ENCODE data around the gene TENT4B. TPM values are rescaled to one million over a fixed set of nuclear protein-coding genes. Genes with fewer than 3 reads are reported as not detected.
"Not testable (repeated sequence)": the region's sequence is repeated elsewhere in the genome, so short reads cannot be mapped to it uniquely, and the experiment has no call there.

TENT4B gene
- total RNA-seq, result 5.7 TPM

DNA sequence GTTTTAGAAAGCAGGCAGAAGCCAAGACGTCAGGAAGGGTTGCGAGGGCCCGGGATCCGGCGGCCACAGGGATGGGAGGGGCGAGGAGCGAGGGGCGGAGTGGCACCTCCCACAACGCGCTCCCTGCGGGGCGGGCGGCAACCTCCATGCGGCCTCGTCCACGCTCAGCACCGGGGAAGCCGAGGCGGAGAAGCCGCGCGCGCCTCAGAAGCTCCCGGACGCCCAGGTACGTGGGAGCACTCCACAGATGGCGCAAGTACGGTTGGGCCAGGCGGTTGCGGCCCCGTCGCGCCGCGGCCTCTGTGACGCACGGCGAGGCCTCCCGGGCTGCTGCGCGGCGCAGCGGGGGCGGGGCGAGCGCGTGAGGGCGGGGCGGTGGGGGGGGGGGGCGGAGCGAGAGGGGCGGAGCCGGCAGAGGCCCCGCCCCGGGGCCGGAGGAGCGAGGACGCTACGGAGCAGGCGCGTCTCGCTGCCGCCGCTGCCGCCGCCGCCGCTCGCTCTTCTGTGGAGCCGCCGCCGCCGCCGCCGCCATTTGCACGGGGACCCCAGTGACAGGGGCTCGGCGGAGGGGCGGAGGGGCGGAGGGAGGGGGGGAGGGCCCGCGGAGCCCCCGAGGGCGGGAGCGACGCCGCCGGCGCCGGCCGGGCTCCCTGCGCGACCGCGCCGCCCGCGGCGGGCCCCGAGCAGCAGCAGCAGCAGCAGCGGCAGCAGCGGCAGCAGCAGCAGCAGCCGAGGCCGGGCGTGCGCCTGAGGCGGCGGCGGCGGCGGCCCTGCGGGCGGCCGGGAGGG, at the start of gene TENT4B:
Gene TENT4B (plus strand): TSS at position 500 of the 789 bp plus-strand sequence. CDS start 316 bp downstream, outside the sequence.
- Histone ChIP-seq H3K4me3 (ENCODE audit: low read length in 3 of 3) (peak within 1 kb of the TSS; percentile 90 to 92 (median 91)), H3K27ac (ENCODE audit: low read depth, low read length) (peak within 1 kb of the TSS; percentile 84), H3K27me3 (ENCODE audit: control insufficient read depth in 3 of 3, insufficient read depth in 3 of 3, low read length in 3 of 3) (no peaks in the 10 kb centered on the region), H3K36me3 (ENCODE audit: control insufficient read depth in 3 of 3, insufficient read depth in 3 of 3, low read length in 3 of 3) (no peaks in the 10 kb centered on the region), H3K4me1 (ENCODE audit: control insufficient read depth in 3 of 3, insufficient read depth in 3 of 3, low read length in 3 of 3) (peaks cover 17 to 21% (median 20%) of the 10 kb centered on the region in 3 donors), H3K9ac (ENCODE audit: low read depth in 1 of 3, low read length in 3 of 3) (peak within 1 kb of the TSS; percentile 85 to 93 (median 88)), H3K9me3 (ENCODE audit: control insufficient read depth in 3 of 3, low read length in 3 of 3) (no peaks in the 10 kb centered on the region)

DNA sequence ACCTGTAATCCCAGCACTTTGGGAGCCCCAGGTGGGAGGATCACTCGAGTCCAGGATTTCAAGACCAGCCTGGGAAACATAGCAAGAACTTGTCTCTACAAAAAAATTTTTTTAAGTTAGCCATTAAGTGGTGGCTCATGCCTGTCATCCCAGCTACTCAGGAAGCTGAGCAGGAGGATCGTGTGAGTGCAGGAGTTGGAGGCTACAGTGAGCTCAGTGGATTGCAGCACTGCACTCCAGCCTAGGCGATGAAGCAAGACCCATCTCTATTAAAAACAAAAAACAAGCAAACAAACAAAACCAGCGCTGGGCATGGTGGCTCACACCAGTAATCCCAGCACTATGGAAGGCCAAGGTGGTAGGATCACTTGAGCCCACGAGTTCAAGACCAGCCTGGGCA, 49.3 kb upstream of the TENT4B start:
- Histone ChIP-seq H3K36me3 (ENCODE audit: control insufficient read depth in 3 of 3, insufficient read depth in 3 of 3, low read length in 3 of 3) (peaks cover 28 to 48% (median 46%) of the 10 kb centered on the region in 3 donors), H3K4me1 (ENCODE audit: control insufficient read depth in 3 of 3, insufficient read depth in 3 of 3, low read length in 3 of 3) (no peaks in the 10 kb centered on the region), H3K9ac (ENCODE audit: low read depth in 1 of 3, low read length in 3 of 3) (no peak overlapping the region), H3K27me3 (ENCODE audit: control insufficient read depth in 3 of 3, insufficient read depth in 3 of 3, low read length in 3 of 3) (no peaks in the 10 kb centered on the region), H3K4me3 (ENCODE audit: low read length in 3 of 3) (no peak overlapping the region), H3K9me3 (ENCODE audit: control insufficient read depth in 3 of 3, low read length in 3 of 3) (no peaks in the 10 kb centered on the region), H3K27ac (ENCODE audit: low read depth, low read length) (no peak overlapping the region)

DNA sequence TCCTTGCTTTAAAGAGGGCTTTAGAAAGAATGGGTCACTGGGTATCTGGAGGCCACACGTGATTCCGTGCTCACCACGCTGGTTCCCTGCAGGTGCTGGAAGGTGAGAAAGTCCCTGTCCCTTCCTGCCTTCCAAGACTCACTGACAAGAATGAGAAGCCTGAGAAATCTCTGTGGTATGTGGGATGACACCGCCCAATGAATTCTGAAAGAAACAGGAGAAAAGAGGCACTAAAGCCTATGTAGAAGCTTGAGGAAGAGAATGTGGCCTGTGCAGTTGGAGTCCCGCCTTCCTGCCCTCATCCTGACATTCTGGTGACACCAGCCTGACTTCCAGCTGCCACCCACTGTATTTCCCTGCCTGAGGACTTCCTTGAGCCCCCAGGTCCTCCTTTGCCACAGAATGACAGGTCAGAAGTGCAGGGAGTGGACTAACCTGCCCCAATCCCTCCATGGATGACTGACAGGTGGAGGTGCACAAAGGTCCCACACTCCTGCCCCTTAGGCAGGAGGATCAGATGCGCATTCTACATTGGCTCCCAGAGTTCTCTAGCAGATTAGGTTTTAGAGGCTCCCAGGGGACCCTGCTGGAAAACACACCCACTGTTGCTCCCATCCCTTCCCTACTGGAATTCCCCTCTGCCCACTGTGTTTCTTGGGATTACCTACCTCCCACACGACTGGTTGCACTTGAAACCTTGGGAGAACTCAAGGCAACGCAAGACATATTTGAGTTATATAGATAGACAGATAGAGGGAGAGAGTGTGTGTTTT, 38.6 kb upstream of the TENT4B start:
- Histone ChIP-seq H3K9ac (ENCODE audit: low read depth in 1 of 3, low read length in 3 of 3) (no peak overlapping the region), H3K9me3 (ENCODE audit: control insufficient read depth in 3 of 3, low read length in 3 of 3) (no peaks in the 10 kb centered on the region), H3K27ac (ENCODE audit: low read depth, low read length) (no peak overlapping the region), H3K4me1 (ENCODE audit: control insufficient read depth in 3 of 3, insufficient read depth in 3 of 3, low read length in 3 of 3) (no peaks in the 10 kb centered on the region), H3K27me3 (ENCODE audit: control insufficient read depth in 3 of 3, insufficient read depth in 3 of 3, low read length in 3 of 3) (no peaks in the 10 kb centered on the region), H3K36me3 (ENCODE audit: control insufficient read depth in 3 of 3, insufficient read depth in 3 of 3, low read length in 3 of 3) (no peaks in the 10 kb centered on the region), H3K4me3 (ENCODE audit: low read length in 3 of 3) (no peak overlapping the region)

DNA sequence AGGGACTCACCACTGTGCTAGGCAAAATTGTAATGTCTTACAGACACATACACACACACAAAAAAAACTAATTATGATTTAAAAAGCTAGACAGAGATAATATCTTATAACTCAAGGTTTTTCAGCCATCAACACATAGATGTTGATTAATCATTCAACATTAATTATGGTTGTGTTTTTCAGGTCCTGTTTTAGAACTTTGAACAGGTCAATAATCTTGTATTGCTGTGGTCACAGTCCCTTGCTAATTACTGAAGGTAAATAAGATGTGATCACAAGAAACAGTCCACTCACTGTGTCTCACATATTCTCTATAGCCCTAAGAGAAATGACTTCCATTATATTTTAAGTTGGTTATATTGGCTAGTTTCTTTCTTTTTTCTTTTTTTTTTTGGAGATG, 32.4 kb upstream of the TENT4B start:
- no peaks in the 10 kb centered on the region for H3K9me3 ChIP-seq (ENCODE audit: control insufficient read depth in 3 of 3, low read length in 3 of 3)
- H3K4me3 ChIP-seq (ENCODE audit: low read length in 3 of 3), result no peak overlapping the region
- no peaks in the 10 kb centered on the region for H3K36me3 ChIP-seq (ENCODE audit: control insufficient read depth in 3 of 3, insufficient read depth in 3 of 3, low read length in 3 of 3)
- H3K27ac ChIP-seq (ENCODE audit: low read depth, low read length), result no peak overlapping the region
- no peak overlapping the region for H3K9ac ChIP-seq (ENCODE audit: low read depth in 1 of 3, low read length in 3 of 3)
- no peaks in the 10 kb centered on the region for H3K27me3 ChIP-seq (ENCODE audit: control insufficient read depth in 3 of 3, insufficient read depth in 3 of 3, low read length in 3 of 3)
- no peaks in the 10 kb centered on the region for H3K4me1 ChIP-seq (ENCODE audit: control insufficient read depth in 3 of 3, insufficient read depth in 3 of 3, low read length in 3 of 3)

DNA sequence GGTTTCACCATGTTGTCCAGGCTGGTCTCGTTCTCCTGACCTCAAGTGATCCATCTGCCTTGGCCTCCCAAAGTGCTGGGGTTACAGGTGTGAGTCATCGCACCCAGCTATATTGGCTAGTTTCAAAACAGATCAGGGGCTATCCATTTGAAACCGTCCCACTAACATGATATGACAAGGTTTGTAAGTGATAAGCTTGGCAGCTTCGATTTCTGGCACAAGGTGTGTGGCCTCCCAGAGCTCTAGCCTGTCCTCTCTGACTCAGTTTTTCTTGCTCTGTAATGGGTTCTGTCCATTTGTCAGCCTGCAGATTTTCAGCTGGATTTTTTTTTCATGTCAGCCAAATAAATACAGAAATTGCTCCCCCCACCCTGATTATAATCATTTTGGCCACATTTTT, 31.8 kb upstream of the TENT4B start:
- H3K36me3 ChIP-seq (ENCODE audit: control insufficient read depth in 3 of 3, insufficient read depth in 3 of 3, low read length in 3 of 3), result no peaks in the 10 kb centered on the region
- no peak overlapping the region for H3K27ac ChIP-seq (ENCODE audit: low read depth, low read length)
- no peaks in the 10 kb centered on the region for H3K27me3 ChIP-seq (ENCODE audit: control insufficient read depth in 3 of 3, insufficient read depth in 3 of 3, low read length in 3 of 3)
- no peak overlapping the region for H3K9ac ChIP-seq (ENCODE audit: low read depth in 1 of 3, low read length in 3 of 3)
- no peaks in the 10 kb centered on the region for H3K4me1 ChIP-seq (ENCODE audit: control insufficient read depth in 3 of 3, insufficient read depth in 3 of 3, low read length in 3 of 3)
- no peak overlapping the region for H3K4me3 ChIP-seq (ENCODE audit: low read length in 3 of 3)
- no peaks in the 10 kb centered on the region for H3K9me3 ChIP-seq (ENCODE audit: control insufficient read depth in 3 of 3, low read length in 3 of 3)

DNA sequence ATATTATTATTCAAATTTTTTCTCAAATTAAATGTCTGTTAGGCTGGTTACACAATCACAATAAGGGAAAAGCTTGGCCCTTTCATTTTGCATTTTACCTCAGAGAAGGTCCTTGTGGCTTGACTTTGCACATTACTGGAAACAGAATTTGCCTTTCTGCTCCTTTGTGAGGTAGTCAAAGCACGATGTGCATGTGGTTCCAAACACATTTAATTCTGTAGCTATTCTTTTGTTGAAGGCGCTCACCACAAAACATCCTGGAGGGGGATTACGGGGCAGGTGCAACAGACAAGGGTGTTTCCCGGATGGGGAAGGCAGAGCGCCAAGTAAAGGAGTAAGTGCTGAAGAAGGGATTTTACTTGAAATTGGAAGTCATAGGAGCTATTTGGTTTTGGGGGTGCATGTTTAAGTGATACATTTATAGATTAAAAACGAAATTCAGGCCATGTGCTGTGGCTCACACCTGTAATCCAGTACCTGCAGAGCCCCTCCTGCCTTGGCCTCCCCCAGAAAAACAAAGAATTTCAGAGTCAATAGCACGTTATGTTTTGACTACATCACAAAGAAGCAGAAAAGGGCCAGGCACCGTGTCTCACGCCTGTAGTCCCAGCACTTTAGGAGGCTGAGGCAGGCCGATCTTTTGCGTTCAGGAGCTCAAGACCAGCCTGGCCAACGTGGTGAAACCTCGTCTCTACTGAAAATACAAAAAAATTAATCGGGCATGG, 31.2 kb upstream of the TENT4B start:
- H3K27ac ChIP-seq (ENCODE audit: low read depth, low read length), result no peak overlapping the region
- no peaks in the 10 kb centered on the region for H3K36me3 ChIP-seq (ENCODE audit: control insufficient read depth in 3 of 3, insufficient read depth in 3 of 3, low read length in 3 of 3)
- no peaks in the 10 kb centered on the region for H3K9me3 ChIP-seq (ENCODE audit: control insufficient read depth in 3 of 3, low read length in 3 of 3)
- no peaks in the 10 kb centered on the region for H3K4me1 ChIP-seq (ENCODE audit: control insufficient read depth in 3 of 3, insufficient read depth in 3 of 3, low read length in 3 of 3)
- H3K27me3 ChIP-seq (ENCODE audit: control insufficient read depth in 3 of 3, insufficient read depth in 3 of 3, low read length in 3 of 3), result no peaks in the 10 kb centered on the region
- H3K4me3 ChIP-seq (ENCODE audit: low read length in 3 of 3), result no peak overlapping the region
- no peak overlapping the region for H3K9ac ChIP-seq (ENCODE audit: low read depth in 1 of 3, low read length in 3 of 3)

DNA sequence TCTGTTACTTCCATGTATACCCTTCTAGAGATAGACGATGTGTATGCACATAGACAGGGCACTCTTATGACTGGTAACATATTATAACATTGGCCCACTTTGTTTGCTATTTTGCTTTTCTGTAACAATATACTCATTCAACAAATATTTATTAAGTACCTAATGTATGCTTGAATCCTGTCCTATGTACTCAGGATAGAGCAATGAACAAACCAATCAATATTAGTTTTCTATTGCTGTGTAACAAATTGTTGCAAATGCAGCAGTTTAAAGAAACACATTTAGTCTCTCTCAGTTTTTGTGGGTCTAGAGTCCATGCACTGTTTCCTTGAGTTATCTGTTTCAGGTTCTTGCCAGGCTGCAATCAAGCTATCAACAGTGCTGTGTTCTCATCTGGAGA, 29.7 kb upstream of the TENT4B start:
- Histone ChIP-seq H3K27ac (ENCODE audit: low read depth, low read length) (no peak overlapping the region), H3K36me3 (ENCODE audit: control insufficient read depth in 3 of 3, insufficient read depth in 3 of 3, low read length in 3 of 3) (no peaks in the 10 kb centered on the region), H3K9me3 (ENCODE audit: control insufficient read depth in 3 of 3, low read length in 3 of 3) (no peaks in the 10 kb centered on the region), H3K27me3 (ENCODE audit: control insufficient read depth in 3 of 3, insufficient read depth in 3 of 3, low read length in 3 of 3) (no peaks in the 10 kb centered on the region), H3K9ac (ENCODE audit: low read depth in 1 of 3, low read length in 3 of 3) (no peak overlapping the region), H3K4me1 (ENCODE audit: control insufficient read depth in 3 of 3, insufficient read depth in 3 of 3, low read length in 3 of 3) (no peaks in the 10 kb centered on the region), H3K4me3 (ENCODE audit: low read length in 3 of 3) (no peak overlapping the region)

DNA sequence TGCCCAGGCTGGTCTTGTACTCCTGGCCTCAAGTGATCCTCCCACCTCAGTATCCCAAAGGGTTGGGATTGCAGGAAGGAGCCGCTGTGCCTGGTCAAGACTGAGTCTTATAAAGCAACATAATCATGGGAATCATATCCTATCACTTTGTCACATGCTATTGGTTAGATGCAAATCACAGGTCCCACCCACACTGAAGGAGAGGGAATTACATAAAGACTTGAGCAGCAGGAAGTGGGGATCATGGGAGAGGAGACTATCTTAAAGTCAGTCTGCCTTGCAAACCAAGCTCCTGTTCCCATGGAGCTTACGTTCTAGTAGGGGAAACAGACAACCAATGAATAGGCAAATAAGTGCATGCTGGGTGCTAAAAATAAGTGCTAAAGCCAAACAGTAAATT, 28.3 kb upstream of the TENT4B start:
- H3K36me3 ChIP-seq (ENCODE audit: control insufficient read depth in 3 of 3, insufficient read depth in 3 of 3, low read length in 3 of 3), result no peaks in the 10 kb centered on the region
- H3K27me3 ChIP-seq (ENCODE audit: control insufficient read depth in 3 of 3, insufficient read depth in 3 of 3, low read length in 3 of 3), result no peaks in the 10 kb centered on the region
- no peaks in the 10 kb centered on the region for H3K4me1 ChIP-seq (ENCODE audit: control insufficient read depth in 3 of 3, insufficient read depth in 3 of 3, low read length in 3 of 3)
- no peaks in the 10 kb centered on the region for H3K9me3 ChIP-seq (ENCODE audit: control insufficient read depth in 3 of 3, low read length in 3 of 3)
- H3K27ac ChIP-seq (ENCODE audit: low read depth, low read length), result no peak overlapping the region
- no peak overlapping the region for H3K9ac ChIP-seq (ENCODE audit: low read depth in 1 of 3, low read length in 3 of 3)
- H3K4me3 ChIP-seq (ENCODE audit: low read length in 3 of 3), result no peak overlapping the region

DNA sequence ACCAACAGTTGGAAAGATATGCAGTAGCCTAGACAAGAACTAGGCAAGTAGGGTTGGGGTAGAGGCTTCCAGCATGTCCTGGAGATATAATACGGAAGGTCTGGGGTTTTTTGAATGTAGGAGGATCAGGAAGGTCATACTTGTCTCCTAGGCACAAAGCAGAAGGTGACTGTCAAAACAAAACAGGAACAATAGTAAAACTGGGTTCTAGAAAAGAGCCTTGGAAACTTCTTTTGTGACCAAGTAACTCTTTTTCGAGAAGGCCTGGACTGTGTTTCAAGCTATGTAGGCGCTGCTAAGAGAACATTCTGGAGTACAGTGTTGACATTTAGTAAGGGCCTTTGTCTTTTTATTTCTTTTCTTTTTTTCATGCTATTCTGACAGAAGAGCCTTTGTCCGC, 26.9 kb upstream of the TENT4B start:
- Histone ChIP-seq H3K9me3 (ENCODE audit: control insufficient read depth in 3 of 3, low read length in 3 of 3) (no peaks in the 10 kb centered on the region), H3K27me3 (ENCODE audit: control insufficient read depth in 3 of 3, insufficient read depth in 3 of 3, low read length in 3 of 3) (no peaks in the 10 kb centered on the region), H3K27ac (ENCODE audit: low read depth, low read length) (no peak overlapping the region), H3K4me3 (ENCODE audit: low read length in 3 of 3) (no peak overlapping the region), H3K9ac (ENCODE audit: low read depth in 1 of 3, low read length in 3 of 3) (no peak overlapping the region), H3K4me1 (ENCODE audit: control insufficient read depth in 3 of 3, insufficient read depth in 3 of 3, low read length in 3 of 3) (no peaks in the 10 kb centered on the region), H3K36me3 (ENCODE audit: control insufficient read depth in 3 of 3, insufficient read depth in 3 of 3, low read length in 3 of 3) (no peaks in the 10 kb centered on the region)

DNA sequence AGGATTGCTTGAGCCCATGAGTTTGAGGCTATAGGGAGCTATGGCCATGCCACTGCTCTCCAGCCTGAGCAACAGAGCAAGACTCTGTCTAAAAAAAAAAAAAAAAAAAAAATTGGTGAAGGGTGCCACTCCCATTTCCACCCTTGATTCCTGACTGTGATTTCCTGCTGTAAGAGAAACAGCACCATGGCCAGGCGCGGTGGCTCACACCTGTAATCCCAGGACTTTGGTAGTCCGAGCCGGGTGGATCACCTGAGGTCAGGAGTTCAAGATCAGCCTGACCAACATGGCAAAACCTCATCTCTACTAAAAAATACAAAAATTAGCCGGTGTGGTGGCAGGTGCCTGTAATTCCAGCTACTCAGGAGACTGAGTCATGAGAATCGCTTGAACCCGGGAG, 20.5 kb upstream of the TENT4B start:
- H3K36me3 ChIP-seq (ENCODE audit: control insufficient read depth in 3 of 3, insufficient read depth in 3 of 3, low read length in 3 of 3); H3K4me3 ChIP-seq (ENCODE audit: low read length in 3 of 3); H3K27me3 ChIP-seq (ENCODE audit: control insufficient read depth in 3 of 3, insufficient read depth in 3 of 3, low read length in 3 of 3); H3K9ac ChIP-seq (ENCODE audit: low read depth in 1 of 3, low read length in 3 of 3); H3K9me3 ChIP-seq (ENCODE audit: control insufficient read depth in 3 of 3, low read length in 3 of 3); H3K4me1 ChIP-seq (ENCODE audit: control insufficient read depth in 3 of 3, insufficient read depth in 3 of 3, low read length in 3 of 3); H3K27ac ChIP-seq (ENCODE audit: low read depth, low read length): not testable (repeated sequence)

All from skeletal muscle tissue (tissue), 4 donors.